Ramos (cell line): ENCODE results near the gene ACAP2.
"Not testable (repeated sequence)": the region's sequence is repeated elsewhere in the genome, so short reads cannot be mapped to it uniquely, and the experiment has no call there.

ENCODE experiments used
- in situ Hi-C: fragments of 300-500 bp; cut with MboI; formaldehyde crosslinking; loops from one replicate; pipeline ENCODE4 v1.14.3; 2022; ENCODE audit warnings: low sequenced_read_pairs; ENCODE audit not compliant: unreplicated experiment

ACAP2 gene

GRCh38 chr3:195397524-195397923, 45.3 kb downstream of the ACAP2 start:
- in situ Hi-C loops, result no loop called here

GRCh38 chr3:195395208-195395816, 47.5 kb downstream of the ACAP2 start:
- in situ Hi-C loops, result no loop called here

GRCh38 chr3:195394700-195395099, 48.1 kb downstream of the ACAP2 start:
- in situ Hi-C loops, result no loop called here

- in situ Hi-C loops, result no loop called here
Measured at GRCh38 chr3:195394024-195394423, 48.8 kb downstream of the ACAP2 start.

- in situ Hi-C loops, result no loop called here
Measured at GRCh38 chr3:195388380-195388779, 54.4 kb downstream of the ACAP2 start.

- in situ Hi-C loops, result no loop called here
Measured at GRCh38 chr3:195386739-195387138, 56.1 kb downstream of the ACAP2 start.

GRCh38 chr3:195385526-195385925, 57.3 kb downstream of the ACAP2 start:
- in situ Hi-C loops, result no loop called here

- in situ Hi-C loops, result no loop called here
Measured at GRCh38 chr3:195384952-195385351, 57.9 kb downstream of the ACAP2 start.

- in situ Hi-C loops, result no loop called here
Measured at GRCh38 chr3:195372220-195372619, 70.6 kb downstream of the ACAP2 start.

- in situ Hi-C loops, result no loop called here
Measured at GRCh38 chr3:195366200-195366925, 76.5 kb downstream of the ACAP2 start.

- in situ Hi-C loops, result no loop called here
Measured at GRCh38 chr3:195365371-195365770, 77.4 kb downstream of the ACAP2 start.

GRCh38 chr3:195357797-195358196, 85.0 kb downstream of the ACAP2 start:
- in situ Hi-C loops, result not testable (repeated sequence)

GRCh38 chr3:195356151-195357086, 86.4 kb downstream of the ACAP2 start:
- in situ Hi-C loops, result no loop called here

- in situ Hi-C loops, result not testable (repeated sequence)
Measured at GRCh38 chr3:195354009-195354408, 88.8 kb downstream of the ACAP2 start.

- in situ Hi-C loops, result no loop called here
Measured at GRCh38 chr3:195352895-195353488, 89.8 kb downstream of the ACAP2 start.

GRCh38 chr3:195348426-195349115, 94.2 kb downstream of the ACAP2 start:
- in situ Hi-C loops, result no loop called here

- in situ Hi-C loops, result no loop called here
Measured at GRCh38 chr3:195337747-195338146, 105.1 kb downstream of the ACAP2 start.

GRCh38 chr3:195334967-195335366, 107.9 kb downstream of the ACAP2 start:
- in situ Hi-C loops, result no loop called here

- in situ Hi-C loops, result no loop called here
Measured at GRCh38 chr3:195319060-195319459, 123.8 kb downstream of the ACAP2 start.

- in situ Hi-C loops, result no loop called here
Measured at GRCh38 chr3:195312714-195313113, 130.1 kb downstream of the ACAP2 start.
